Heart right ventricle (tissue), 16 donors: Measurements from ENCODE around the gene VAT1L. TPM values are rescaled to one million over a fixed set of nuclear protein-coding genes. Genes with fewer than 3 reads are reported as not detected.

Experiments
- ATAC-seq, 8 donors: fragments of 200-7000 bp; cut with Tn5 transposase; one replicate each; pipeline ENCODE4 v1.9.1; 2020; ENCODE audit warnings: mild to moderate bottlenecking in 8 of 8, moderate library complexity in 8 of 8, moderate number of reproducible peaks in 1 of 8
- DNase-seq, 2 donors: peaks; one replicate each; pipeline ENCODE4 v3.0.0-alpha.2; 2020
- H3K27ac ChIP-seq, 10 donors: fragments of 200-600 bp; sonication (generic) in 2 of 10; one replicate each; pipeline versions ENCODE4 v1.5.0 to v1.8.0; 2020 to 2022; ENCODE audit warnings: mild to moderate bottlenecking in 3 of 10
- H3K27me3 ChIP-seq, 7 donors: fragments of 200-600 bp; one replicate each; pipeline ENCODE4 v1.8.0; 2021 to 2022; ENCODE audit warnings: mild to moderate bottlenecking in 2 of 7
- H3K36me3 ChIP-seq, 9 donors: fragments of 200-600 bp; sonication (generic) in 1 of 9; one replicate each; pipeline versions ENCODE4 v1.5.0 to v1.8.0; 2020 to 2022; ENCODE audit warnings: mild to moderate bottlenecking in 2 of 9
- H3K4me1 ChIP-seq, 9 donors: fragments of 200-600 bp; sonication (generic) in 1 of 9; one replicate each; pipeline versions ENCODE4 v1.5.0 to v1.8.0; 2020 to 2022; ENCODE audit warnings: mild to moderate bottlenecking in 4 of 9
- H3K4me3 ChIP-seq, 10 donors: fragments of 200-600 bp; sonication (generic) in 2 of 10; one replicate each; pipeline versions ENCODE4 v1.5.0 to v1.8.0; 2020 to 2022; ENCODE audit warnings: mild to moderate bottlenecking in 7 of 10, moderate library complexity in 2 of 10
- H3K9me3 ChIP-seq, 11 donors: fragments of 200-600 bp in 10 of 11; sonication (generic) in 2 of 11; one replicate each; pipeline versions ENCODE4 v1.5.0 to v1.8.0; 2013 to 2022; ENCODE audit warnings: mild to moderate bottlenecking in 2 of 11, control low read depth in 1 of 11, moderate library complexity in 1 of 11
- CTCF ChIP-seq, 9 donors: fragments of 200-600 bp; sonication (generic) in 2 of 9; IDR thresholded peaks; one replicate each; pipeline versions ENCODE4 v1.5.0 to v1.8.0; 2021 to 2022; ENCODE audit warnings: antibody characterized with exemption in 9 of 9, mild to moderate bottlenecking in 5 of 9, moderate library complexity in 1 of 9
- WGBS, 2 donors: extraction: QIAGEN DNeasy Blood & Tissue Kit; methylation state at CpG; one replicate each; pipeline ENCODE4 v1.1.7; 2013; ENCODE audit warnings: inconsistent platforms in 1 of 2; 5-methylcytosine and 5-hydroxymethylcytosine counted together
- intact Hi-C, 10 donors: fragments of 100-400 bp; cut with DNase I; formaldehyde crosslinking; loops; one replicate each; pipeline versions ENCODE4 v1.11.1 to v1.14.2; 2022
- polyA plus RNA-seq, 2 donors: library from polyadenylated mRNA; stranded (reverse); fragments of 200-250 nt; gene quantifications; one replicate each; pipeline ENCODE4 v1.2.3, GENCODE V29; 2013
- total RNA-seq, 10 donors: library from RNA; stranded (reverse); fragmentation: NEBNext Ultra II Directional in 3 of 10; extraction: Animal tissue kit (Norgen Biotek cat#: 25700) in 3 of 10; gene quantifications; one replicate each; pipeline versions ENCODE4 v1.2.1 to v1.2.4, GENCODE V29; 2021 to 2023
- donor health status: Arrhythmogenic right ventricular cardiomyopathy.
- donor health status: ischemic (EF 13 %, LVEDD 7.1; RV severe dilation, severe dysfunction).
- donor health status: healthy with polysubstance abuse.
- donor health status: DM: no; HTN: yes; CAD: no.
- donor health status: DM: no; HTN: no; CAD: no.
- donor health status: ischemic (EF 25% LVEDD 6.9; RV normal size, moderate dysfunction).
- donor health status: ischemic (EF 25% LVEDD 5.7; RV mildly dilated, moderate dysfunction).
- donor health status: healthy.
- donor health status: DM: yes; HTN: yes; CAD: no.
- donor health status: Ischemic cardiomyopathy.
- donor health status: ischemic (EF 35%, LVEDD 5.7; RV mildly dilated, moderate dysfunction).
- donor health status: nonischemic (EF 11% LVEDD 7.7; RV severe dilation, severe dysfunction).
- donor health status: DM: yes; HTN: yes; CAD: no.
- donor health status: PGD.
- donor health status: ischemic (EF 29% LVEDD 5.4; RV normal size, mild dysfunction).
- donor health status: nonischemic (EF 23%, LVEDD 6.1; RV moderate dilation, normal function).

The VAT1L gene
- total and polyA plus RNA-seq, 12 donors = 0.19 to 61.0 (median 24.0) TPM

GRCh38 chr16:77938913-77939312 lies 150.5 kb downstream of the VAT1L start:
- no peak overlapping the region for H3K4me3 ChIP-seq
- H3K27ac ChIP-seq = no peak overlapping the region
- no peaks in the 10 kb centered on the region for H3K27me3 ChIP-seq
- ATAC-seq = no peak
- peaks cover 0 to 8% (median 0%) of the 10 kb centered on the region in 11 donors for H3K9me3 ChIP-seq
- H3K4me1 ChIP-seq = no peaks in the 10 kb centered on the region
- WGBS, 2 donors = 59 to 71% methylated on average over 5 of the region's 5 CpGs
- no peaks in the 10 kb centered on the region for H3K36me3 ChIP-seq
- no peak for DNase-seq
- intact Hi-C loops = no loop called here
- TF ChIP-seq CTCF (IDR thresholded peaks at IDR 0.05) = no peak

- no peak for TF ChIP-seq CTCF (IDR thresholded peaks at IDR 0.05)
- WGBS, 2 donors = 59 to 60% methylated on average over 1 of the region's 1 CpG
- H3K27me3 ChIP-seq = no peaks in the 10 kb centered on the region
- intact Hi-C loops = loop anchor here in 1 of 10 donors (10.0 kb wide), 1 partner anchor 155 kb away; the partner anchor contains the start of gene VAT1L
- H3K27ac ChIP-seq = no peak overlapping the region
- H3K4me1 ChIP-seq = no peaks in the 10 kb centered on the region
- ATAC-seq (no peak), DNase-seq (no peak)
- H3K9me3 ChIP-seq = peaks cover 0 to 8% (median 0%) of the 10 kb centered on the region in 11 donors
- H3K4me3 ChIP-seq = no peak overlapping the region
- H3K36me3 ChIP-seq = no peaks in the 10 kb centered on the region
Observed at GRCh38 chr16:77939968-77940367, 151.6 kb downstream of the VAT1L start.

- H3K4me1 ChIP-seq = peaks cover 0 to 1% (median 0%) of the 10 kb centered on the region in 9 donors
- no peak for DNase-seq
- no peaks in the 10 kb centered on the region for H3K36me3 ChIP-seq
- WGBS, 2 donors = 82 to 87% methylated on average over 5 of the region's 5 CpGs
- H3K9me3 ChIP-seq = peaks cover 0 to 8% (median 0%) of the 10 kb centered on the region in 11 donors
- H3K4me3 ChIP-seq = no peak overlapping the region
- no peak overlapping the region for H3K27ac ChIP-seq
- no peak for ATAC-seq
- intact Hi-C loops = loop anchor here in 1 of 10 donors (10.0 kb wide), 1 partner anchor 159 kb away; the partner anchor contains the start of gene VAT1L
- H3K27me3 ChIP-seq = peaks cover 0 to 4% (median 0%) of the 10 kb centered on the region in 7 donors
- no peak for TF ChIP-seq CTCF (IDR thresholded peaks at IDR 0.05)
Observed at GRCh38 chr16:77943801-77944200, 155.4 kb downstream of the VAT1L start.

GRCh38 chr16:77944631-77945030 lies 156.3 kb downstream of the VAT1L start:
- H3K9me3 ChIP-seq = peaks cover 0 to 8% (median 0%) of the 10 kb centered on the region in 11 donors
- WGBS, 2 donors = 55 to 65% methylated on average over 2 of the region's 2 CpGs
- no peak overlapping the region for H3K27ac ChIP-seq
- no peak overlapping the region for H3K4me3 ChIP-seq
- peaks cover 0 to 6% (median 0%) of the 10 kb centered on the region in 7 donors for H3K27me3 ChIP-seq
- H3K36me3 ChIP-seq = no peaks in the 10 kb centered on the region
- no peak for DNase-seq
- no peak for TF ChIP-seq CTCF (IDR thresholded peaks at IDR 0.05)
- peaks cover 0 to 7% (median 0%) of the 10 kb centered on the region in 9 donors for H3K4me1 ChIP-seq
- intact Hi-C loops = loop anchor here in 1 of 10 donors (10.0 kb wide), 1 partner anchor 160 kb away; the partner anchor contains the start of gene VAT1L
- no peak for ATAC-seq
